GM10847 (cell line): ENCODE data around the gene VAC14.

Experiments used
- POLR2A ChIP-seq: IDR thresholded peaks from 2 replicates; pipeline ENCODE4 v1.6.1; 2011; ENCODE audit not compliant: insufficient read length; ENCODE audit errors: extremely low read depth

VAC14 gene

DNA sequence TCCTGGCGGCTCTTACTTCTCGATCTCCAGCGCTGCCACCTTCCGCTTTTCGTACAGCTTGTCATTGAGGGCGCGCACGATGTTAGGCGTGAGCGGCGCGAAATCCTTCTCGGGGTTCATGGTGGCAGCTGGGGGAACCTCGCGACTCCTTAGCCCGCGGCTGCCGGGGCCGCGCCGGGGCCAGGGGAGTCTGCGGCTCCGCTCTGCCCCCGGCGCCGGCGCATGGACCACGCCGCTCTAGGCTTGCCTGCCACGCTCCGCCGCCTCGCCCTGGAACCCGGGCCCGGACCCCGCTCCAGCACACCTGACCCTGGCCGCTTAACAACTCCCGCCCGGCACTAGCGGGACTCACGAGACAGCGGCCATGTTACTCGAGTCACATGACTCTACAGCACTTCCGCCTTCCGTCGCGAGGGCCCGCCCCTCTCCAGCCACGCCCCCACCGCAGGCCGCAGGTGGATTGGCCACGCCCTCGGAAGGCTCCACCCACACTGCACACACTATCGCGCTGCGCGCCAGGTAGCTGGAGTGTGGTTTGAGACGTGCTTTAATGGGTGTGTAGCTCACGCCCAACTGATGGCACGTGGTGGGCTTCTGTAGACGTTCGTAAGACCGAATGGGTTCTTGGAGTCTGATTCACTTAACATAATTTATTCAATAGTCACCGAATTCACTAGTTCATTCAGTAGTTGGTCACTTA is at the start of gene VAC14:
TSS of gene VAC14 (minus strand) at position 378 of the 700 bp plus-strand sequence. CDS start at position 120, 258 bp downstream.
- peak; percentile 76 for TF ChIP-seq POLR2A

- TF ChIP-seq POLR2A: no peak
These were observed 8.6 kb upstream of the VAC14 start for GRCh38 chr16:70809392-70810060.

GRCh38 chr16:70808371-70808770 is 7.4 kb upstream of the VAC14 start:
- TF ChIP-seq POLR2A: no peak

- no peak for TF ChIP-seq POLR2A
These were observed 4.8 kb upstream of the VAC14 start for GRCh38 chr16:70805787-70806186.

GRCh38 chr16:70805380-70805779 is 4.4 kb upstream of the VAC14 start:
- no peak for TF ChIP-seq POLR2A

- no peak for TF ChIP-seq POLR2A
These were observed 3.8 kb upstream of the VAC14 start for GRCh38 chr16:70804734-70805169.

- no peak for TF ChIP-seq POLR2A
These were observed 3.3 kb upstream of the VAC14 start for GRCh38 chr16:70804153-70804733.

DNA sequence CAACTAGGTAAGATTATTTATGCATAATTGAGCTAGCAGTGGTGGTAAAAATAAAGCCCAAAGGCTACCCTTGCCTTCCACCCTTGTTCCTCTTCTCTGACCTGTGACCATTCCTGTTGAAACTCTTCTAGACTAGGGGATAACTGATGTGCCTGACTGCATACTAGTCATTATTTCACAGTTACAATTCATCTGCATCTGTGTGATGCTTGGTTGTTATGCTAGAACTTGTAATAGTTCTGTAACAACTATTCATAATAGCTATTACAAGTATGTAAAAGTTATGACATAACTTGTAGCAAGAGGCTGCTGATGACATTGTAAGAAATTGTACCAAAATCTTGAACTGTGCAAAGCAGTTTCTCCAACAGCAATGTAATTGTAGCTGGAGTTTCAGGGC is 2.4 kb upstream of the VAC14 start:
- TF ChIP-seq POLR2A: no peak

- TF ChIP-seq POLR2A: no peak
These were observed 653 bp upstream of the VAC14 start for GRCh38 chr16:70801611-70802010.

DNA sequence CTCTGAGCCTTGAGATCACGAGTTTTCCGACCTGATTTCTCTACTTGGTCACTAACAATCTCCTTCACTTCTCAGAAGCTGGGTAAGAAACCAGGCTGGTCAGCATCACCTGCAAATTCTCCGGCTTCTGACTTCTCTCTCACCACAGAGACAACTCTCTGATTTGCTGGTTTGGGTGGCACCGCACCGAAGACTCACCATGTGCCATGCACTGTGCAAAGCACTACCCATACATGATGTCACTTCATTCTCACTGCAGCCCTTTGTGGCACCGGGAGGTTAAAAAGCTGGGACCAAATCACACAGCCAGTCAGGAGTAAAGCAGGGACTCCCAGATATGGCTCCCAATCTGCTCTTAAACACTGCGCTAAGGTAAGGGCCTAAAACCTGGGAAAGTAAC is 647 bp downstream of the VAC14 start:
- no peak for TF ChIP-seq POLR2A

DNA sequence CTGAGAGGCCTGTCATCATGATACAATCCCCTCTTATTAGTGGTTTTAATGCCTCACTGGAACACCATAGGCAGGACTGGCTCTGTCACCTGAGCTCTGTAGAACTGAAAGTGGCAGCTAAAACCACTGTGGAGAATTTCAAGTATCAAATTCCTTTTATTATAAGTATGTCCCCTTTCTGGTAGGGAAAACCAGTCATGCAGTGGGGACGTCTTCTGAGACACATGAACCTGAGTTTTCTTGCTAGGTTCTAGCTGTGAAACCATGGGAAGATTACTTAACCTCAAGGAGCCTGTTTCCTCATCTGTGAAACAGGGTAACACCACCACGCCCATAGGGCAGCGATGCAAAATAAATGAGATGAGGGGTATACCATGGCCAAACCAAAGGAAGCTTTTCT is 4.7 kb downstream of the VAC14 start:
- TF ChIP-seq POLR2A: no peak

- TF ChIP-seq POLR2A: no peak
These were observed 5.6 kb downstream of the VAC14 start for GRCh38 chr16:70795296-70795912.

DNA sequence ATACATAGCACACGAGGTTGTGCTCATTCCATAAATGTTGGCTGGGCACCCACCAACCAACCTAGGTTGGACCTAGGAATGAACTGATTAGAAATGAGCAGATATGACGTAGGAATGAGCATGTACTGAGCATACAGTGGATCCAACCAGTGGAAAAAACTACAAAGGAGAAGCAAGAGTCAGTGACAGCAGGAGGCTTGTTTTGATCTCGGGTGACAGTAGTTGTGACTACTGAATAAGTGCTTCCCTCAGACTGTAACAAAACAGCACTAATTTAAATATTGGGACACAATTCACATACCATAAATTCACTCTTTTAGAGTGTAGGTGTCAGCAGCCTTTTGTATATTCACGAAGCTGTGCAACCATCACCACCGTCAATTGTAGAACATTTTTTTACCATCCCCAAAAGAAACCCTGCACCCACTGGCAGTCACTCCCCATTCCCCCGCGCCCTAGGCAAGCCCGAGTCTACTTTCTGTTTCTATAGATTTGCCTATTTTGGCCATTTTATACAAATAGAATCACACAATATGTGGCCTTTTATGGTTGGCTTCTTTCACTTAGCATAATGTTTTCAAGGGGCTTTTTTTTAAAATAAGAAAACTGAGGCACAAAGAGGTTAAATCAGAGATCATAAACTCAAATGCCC is 7.0 kb downstream of the VAC14 start:
- no peak for TF ChIP-seq POLR2A

DNA sequence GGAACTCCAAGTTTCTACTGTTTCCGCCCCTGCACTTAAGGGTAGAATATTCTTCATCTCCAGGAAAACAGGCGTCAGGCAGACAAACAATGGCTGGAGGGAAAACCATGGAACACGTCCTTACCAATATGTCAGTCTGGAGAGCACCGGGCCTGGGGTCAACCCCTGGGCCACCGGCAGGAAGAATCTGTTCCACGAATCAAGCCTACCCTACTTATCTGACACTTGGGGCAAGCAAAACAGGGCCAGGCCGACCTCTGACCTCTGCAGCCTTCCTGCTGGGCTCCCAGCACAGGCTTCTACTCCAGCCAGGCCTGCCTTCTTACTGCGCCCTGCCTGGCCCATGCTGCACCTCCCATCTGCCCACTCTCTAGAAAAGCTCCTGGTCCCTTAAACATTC is 10.1 kb downstream of the VAC14 start:
- TF ChIP-seq POLR2A: no peak

- no peak for TF ChIP-seq POLR2A
These were observed 11.1 kb downstream of the VAC14 start for GRCh38 chr16:70789595-70790447.
